Gastrocnemius medialis (tissue), 4 donors: ENCODE results near the gene TCEA2.
"Not testable (repeated sequence)": the region's sequence is repeated elsewhere in the genome, so short reads cannot be mapped to it uniquely, and the experiment has no call there.

Source experiments
- CTCF ChIP-seq, 5 experiments: fragments of 450-650 bp in 3 of 5; fragments of 200-600 bp in 2 of 5; sonication (generic) in 2 of 5; IDR thresholded peaks in 4 of 5; conservative IDR thresholded peaks in 1 of 5; 1 replicate in 4 of 5; 2 replicates in 1 of 5; pipeline ENCODE4 v1.5.1; 2016 to 2019; ENCODE audit warnings: antibody characterized with exemption in 5 of 5, mild to moderate bottlenecking in 3 of 5, moderate library complexity in 3 of 5
- POLR2A ChIP-seq, 2 donors: fragments of 450-650 bp; IDR thresholded peaks; one replicate each; pipeline ENCODE4 v1.6.1; 2017; ENCODE audit warnings: antibody characterized with exemption in 2 of 2, mild to moderate bottlenecking in 2 of 2, moderate library complexity in 2 of 2

GRCh38 chr20:64087226-64087825 is 24.3 kb downstream of the TCEA2 start:
- TF ChIP-seq CTCF (IDR thresholded peaks at IDR 0.05 in 4 of 5, conservative IDR thresholded peaks at IDR 0.05 in 1 of 5); POLR2A (IDR thresholded peaks at IDR 0.05): not testable (repeated sequence)
